Activated naive CD4-positive, alpha-beta T cell treated with anti-CD3 and anti-CD28 coated beads, Interleukin-2, amount 10 ng/mL, durations not matched to agents 5 hours and 36 hours (primary cell): ENCODE results near the gene LCE4A. TPM values are rescaled to one million over a fixed set of nuclear protein-coding genes. Genes with fewer than 3 reads are reported as not detected.

Experiments
- total RNA-seq, 2 experiments: library from RNA; stranded (reverse); gene quantifications; one replicate each; pipeline ENCODE4 v1.2.3, GENCODE V29; 2021

The LCE4A gene, protein sequence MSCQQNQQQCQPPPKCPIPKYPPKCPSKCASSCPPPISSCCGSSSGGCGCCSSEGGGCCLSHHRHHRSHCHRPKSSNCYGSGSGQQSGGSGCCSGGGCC
- not detected for total RNA-seq

DNA sequence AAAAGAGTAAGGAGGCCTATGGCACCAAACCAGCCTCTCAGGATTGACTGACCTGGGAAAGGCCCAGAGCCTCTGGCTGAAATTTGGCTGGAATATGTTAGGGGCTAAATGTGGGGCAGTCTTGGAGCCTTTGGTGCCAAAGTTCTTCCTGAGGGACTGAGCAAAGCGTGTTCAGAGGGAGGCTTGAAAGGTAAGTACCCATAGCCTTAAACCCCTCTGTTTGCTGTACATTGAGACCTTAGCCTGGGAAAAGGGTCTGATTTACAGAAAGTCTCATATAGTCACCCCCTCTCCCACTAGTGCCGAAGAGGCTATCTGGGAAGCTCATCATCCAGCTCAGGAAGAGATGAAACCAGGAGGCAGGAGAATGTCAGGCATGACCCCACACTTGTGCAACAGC lies at the start of gene LCE4A:
Gene LCE4A (plus strand): TSS at position 301 of the 400 bp plus-strand sequence. CDS start 916 bp downstream, outside the sequence.

DNA sequence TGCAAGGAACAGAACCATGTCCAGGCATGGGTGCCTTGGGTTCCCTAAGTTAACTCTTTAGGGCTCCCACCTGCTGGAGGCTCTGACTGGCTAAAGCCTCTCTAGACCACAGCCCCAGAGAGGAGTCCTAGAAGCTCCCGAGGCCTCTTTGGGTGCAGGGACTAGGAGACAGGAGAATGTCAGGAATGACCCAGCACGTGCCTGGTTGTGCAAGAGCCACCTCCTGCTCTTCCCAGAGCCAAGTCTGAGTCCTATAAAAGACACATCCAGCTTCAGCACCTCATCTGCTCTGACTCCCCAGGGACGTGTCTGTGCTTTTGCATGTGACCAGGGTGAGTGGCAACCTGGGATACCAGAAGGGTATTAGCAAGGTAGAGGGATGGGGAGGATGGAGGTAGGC lies 44.9 kb upstream of the LCE4A start, which contains the start of gene LCE2D:
Gene LCE2D (plus strand): TSS at position 283 of the 400 bp plus-strand sequence. CDS start 726 bp downstream, outside the sequence.

DNA sequence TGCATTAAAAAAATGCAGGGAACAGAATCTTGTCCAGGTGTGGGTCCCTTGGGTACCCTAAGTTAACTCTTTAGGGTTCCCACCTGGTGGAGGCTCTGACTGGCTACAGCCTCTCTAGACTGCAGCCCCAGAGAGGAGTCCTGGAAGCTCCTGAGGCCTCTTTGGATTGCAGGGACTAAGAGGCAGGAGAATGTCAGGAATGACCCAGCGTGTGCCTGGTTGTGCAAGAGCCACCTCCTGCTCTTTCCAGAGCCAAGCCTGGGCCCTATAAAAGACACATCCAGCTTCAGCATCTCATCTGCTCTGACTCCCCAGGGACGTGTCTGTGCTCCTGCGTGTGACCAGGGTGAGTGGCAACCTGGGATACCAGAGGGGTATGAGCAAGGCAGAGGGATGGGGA lies 33.0 kb upstream of the LCE4A start, which contains the start of gene LCE2C:
Gene LCE2C (plus strand): TSS at position 297 of the 400 bp plus-strand sequence. CDS start 737 bp downstream, outside the sequence.

DNA sequence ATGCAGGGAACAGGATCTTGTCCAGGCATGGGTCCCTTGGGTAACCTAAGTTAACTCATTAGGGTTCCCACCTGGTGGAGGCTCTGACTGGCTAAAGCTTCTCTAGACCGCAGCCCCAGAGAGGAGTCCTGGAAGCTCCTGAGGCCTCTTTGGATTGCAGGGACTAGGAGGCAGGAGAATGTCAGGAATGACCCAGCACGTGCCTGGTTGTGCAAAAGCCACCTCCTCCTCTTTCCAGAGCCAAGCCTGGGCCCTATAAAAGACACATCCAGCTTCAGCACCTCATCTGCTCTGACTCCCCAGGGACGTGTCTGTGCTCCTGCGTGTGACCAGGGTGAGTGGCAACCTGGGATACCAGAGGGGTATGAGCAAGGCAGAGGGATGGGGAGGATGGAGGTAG lies 22.1 kb upstream of the LCE4A start, which contains the start of gene LCE2B:
Gene LCE2B (plus strand): TSS at position 301 of the 400 bp plus-strand sequence. CDS start 721 bp downstream, outside the sequence.

DNA sequence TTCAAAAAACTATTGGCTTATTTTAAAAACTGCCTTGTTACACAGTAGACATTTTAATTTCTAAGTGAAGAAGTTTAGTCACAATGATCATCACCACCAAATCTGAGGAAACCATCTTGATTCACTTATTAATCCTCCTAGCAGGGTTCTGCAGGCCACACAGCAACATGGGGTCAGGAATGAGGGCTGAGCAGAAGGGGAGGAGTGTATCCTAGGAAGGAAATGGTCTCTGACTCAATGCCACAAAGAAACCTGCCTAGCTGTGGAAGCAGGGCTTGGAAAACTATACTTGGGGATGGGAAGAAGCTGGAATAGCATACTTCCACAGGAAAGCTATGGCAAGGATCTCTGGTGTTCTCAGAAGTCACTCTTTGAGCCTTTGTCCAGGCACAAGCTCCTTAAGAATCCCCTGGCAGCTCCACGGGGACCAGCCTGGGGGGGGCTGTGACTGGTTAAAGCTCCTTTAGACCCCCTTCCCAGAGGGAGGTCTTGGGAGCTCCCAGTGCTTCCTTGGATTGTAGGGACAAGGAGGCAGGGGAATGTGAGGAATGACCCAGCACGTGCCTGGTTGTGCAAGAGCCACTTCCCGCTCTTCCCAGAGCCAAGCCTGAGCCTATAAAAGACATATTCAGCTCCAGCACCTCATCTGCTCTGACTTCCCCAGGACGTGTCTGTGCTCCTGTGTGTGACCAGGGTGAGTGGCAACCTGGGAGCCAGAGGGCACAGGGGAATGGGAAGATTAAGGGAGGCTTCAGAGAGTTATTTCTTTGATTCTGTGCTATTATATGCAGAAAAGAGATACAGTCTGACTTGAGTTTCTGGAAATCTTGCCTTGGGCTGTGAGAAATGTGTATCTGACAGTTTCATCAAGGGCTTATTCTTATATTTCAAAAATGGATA lies 10.0 kb upstream of the LCE4A start, which contains the start of gene LCE2A:
Gene LCE2A (plus strand): TSS at position 645 of the 900 bp plus-strand sequence. CDS start 557 bp downstream, outside the sequence.

DNA sequence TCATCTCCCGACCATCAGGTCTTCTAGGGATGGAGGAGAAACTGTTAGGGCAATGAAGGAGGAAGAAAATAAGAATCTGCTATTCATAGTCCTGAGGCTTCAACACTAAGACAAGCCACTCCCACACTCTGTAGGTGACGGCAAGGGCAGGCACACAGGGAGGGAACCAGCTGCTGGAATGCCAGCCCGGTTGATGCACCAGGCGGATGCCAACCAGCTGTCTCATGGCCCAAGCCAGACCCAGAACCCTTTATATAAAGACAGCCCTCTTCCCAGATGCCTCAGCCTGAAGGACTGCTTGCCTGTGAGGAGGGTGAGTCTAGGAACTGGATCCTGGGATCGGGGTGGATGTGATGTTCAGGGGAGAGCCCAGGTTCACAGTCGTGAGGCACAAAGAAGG lies 49.8 kb downstream of the LCE4A start, which contains the start of gene KPRP:
Gene KPRP (plus strand): TSS at position 279 of the 400 bp plus-strand sequence. CDS start 1,564 bp downstream, outside the sequence.

Other genes with a start within 250 kb of the LCE4A start
- gene LCE5A, start 197.4 kb upstream of the LCE4A start, total RNA-seq = not detected
- not detected for gene CRCT1, start 193.7 kb upstream of the LCE4A start, total RNA-seq
- gene LCE3E, start 141.4 kb upstream of the LCE4A start, total RNA-seq = not detected
- not detected for gene LCE3D, start 127.6 kb upstream of the LCE4A start, total RNA-seq
- not detected for gene LCE3C, start 107.9 kb upstream of the LCE4A start, total RNA-seq
- not detected for gene LCE3B, start 94.3 kb upstream of the LCE4A start, total RNA-seq
- not detected for gene LCE3A, start 85.1 kb upstream of the LCE4A start, total RNA-seq
- not detected for gene LCE2D, start 44.8 kb upstream of the LCE4A start, total RNA-seq
- gene LCE2C, start 32.9 kb upstream of the LCE4A start, total RNA-seq = not detected
- not detected for gene LCE2B, start 22.0 kb upstream of the LCE4A start, total RNA-seq
- not detected for gene LCE2A, start 9.8 kb upstream of the LCE4A start, total RNA-seq
- gene KPRP, start 49.9 kb downstream of the LCE4A start, total RNA-seq = not detected
- not detected for gene LCE1F, start 67.0 kb downstream of the LCE4A start, total RNA-seq
- gene LCE1E, start 78.1 kb downstream of the LCE4A start, total RNA-seq = not detected
- gene LCE1D, start 88.6 kb downstream of the LCE4A start, total RNA-seq = not detected
- not detected for gene LCE1C, start 98.5 kb downstream of the LCE4A start, total RNA-seq
- gene LCE1B, start 103.8 kb downstream of the LCE4A start, total RNA-seq = not detected
- not detected for gene LCE1A, start 119.3 kb downstream of the LCE4A start, total RNA-seq
- gene LCE6A, start 134.7 kb downstream of the LCE4A start, total RNA-seq = not detected
- gene LCE7A, start 151.8 kb downstream of the LCE4A start, total RNA-seq = not detected
- gene SMCP, start 170.2 kb downstream of the LCE4A start, total RNA-seq = not detected
- gene IVL, start 200.4 kb downstream of the LCE4A start, total RNA-seq = not detected
- gene SPRR5, start 239.0 kb downstream of the LCE4A start, total RNA-seq = not detected